ENCODE data around the gene MRPS18B.

- TF ChIP-seq CTCF (IDR thresholded peaks at IDR 0.05) = no peak
- TF ChIP-seq ZFX (IDR thresholded peaks at IDR 0.05; ENCODE audit: borderline replicate concordance) = no peak
These were observed 26.6 kb upstream of the MRPS18B start for GRCh38 chr6:30591008-30591407.
